Esophagus muscularis mucosa (tissue), 3 donors: ENCODE measurements around the gene GRIP1.

Experiments
- CTCF ChIP-seq, 3 experiments: fragments of 200-600 bp in 2 of 3; fragments of 450-650 bp in 1 of 3; sonication (generic) in 2 of 3; IDR thresholded peaks; one replicate each; pipeline ENCODE4 v1.5.1; 2017 to 2019; ENCODE audit warnings: antibody characterized with exemption in 3 of 3, mild to moderate bottlenecking in 2 of 3, moderate library complexity in 1 of 3
- POLR2A ChIP-seq: fragments of 450-650 bp; IDR thresholded peaks from one replicate; pipeline ENCODE4 v1.6.1; 2017; ENCODE audit warnings: antibody characterized with exemption, moderate library complexity, mild to moderate bottlenecking, low read depth
- POLR2AphosphoS5 ChIP-seq, 2 donors: sonication (generic); formaldehyde crosslinking; IDR thresholded peaks; one replicate each; pipeline ENCODE4 v1.6.1; 2017; ENCODE audit warnings: antibody characterized with exemption in 2 of 2

GRCh38 chr12:66663611-66664010 is 15.3 kb downstream of the GRIP1 start:
- TF ChIP-seq CTCF (IDR thresholded peaks at IDR 0.05) (no peak), POLR2A (no peak), POLR2AphosphoS5 (IDR thresholded peaks at IDR 0.05) (no peak)
